AG04450 (cell line): Measurements from ENCODE around the gene EEF2KMT. TPM values are rescaled to one million over a fixed set of nuclear protein-coding genes. Genes with fewer than 3 reads are reported as not detected.
"Not testable (repeated sequence)": the region's sequence is repeated elsewhere in the genome, so short reads cannot be mapped to it uniquely, and the experiment has no call there.

Experiments used
- CTCF ChIA-PET: fragments of 300-600, 350-600 bp; formaldehyde crosslinking; extraction: SDS; loops from one replicate; lab custom pipeline; 2022; ENCODE audit warnings: antibody characterized with exemption, inconsistent platforms; lab: Charles Lee
- POLR2A ChIA-PET: fragments of 350-600 bp; formaldehyde crosslinking; extraction: SDS; loops from one replicate; lab custom pipeline; 2021; ENCODE audit warnings: antibody characterized with exemption, inconsistent platforms; lab: Yijun Ruan, JAX
- DNase-seq: peaks from one replicate; pipeline ENCODE4 v3.0.0-alpha.2; 2011; ENCODE audit warnings: low read depth, low spot score
- H3K27ac ChIP-seq: one replicate; pipeline ENCODE4 v1.5.1; 2012; ENCODE audit warnings: low read depth, low read length, control low read depth
- H3K27me3 ChIP-seq: one replicate; pipeline ENCODE4 v1.6.0; 2012; ENCODE audit warnings: low read length; ENCODE audit not compliant: control insufficient read depth, insufficient read depth
- H3K4me3 ChIP-seq: 2 replicates; pipeline ENCODE4 v1.5.1; 2011; ENCODE audit warnings: mild to moderate bottlenecking, low read depth, low read length, control low read depth
- H3K9me3 ChIP-seq: 2 replicates; pipeline ENCODE4 v1.5.1; 2012; ENCODE audit warnings: low read length; ENCODE audit not compliant: control insufficient read depth, insufficient read depth
- polyA minus RNA-seq: library from RNA; depleted of rRNA, polyadenylated mRNA; stranded (reverse); fragments of >200 nt; gene quantifications from 2 replicates; pipeline ENCODE4 v1.2.3, GENCODE V29; 2011; rRNA and poly(A)+ RNA removed
- polyA plus RNA-seq: library from polyadenylated mRNA; depleted of rRNA; stranded (reverse); fragments of >200 nt; gene quantifications from 2 replicates; pipeline ENCODE4 v1.2.3, GENCODE V29; 2011; rRNA removed
- TF ChIP-seq, protein P1 (sequence below): IDR thresholded peaks from 2 replicates; pipeline ENCODE4 v1.5.1; 2011; ENCODE audit warnings: low read depth, low read length, control low read depth, inconsistent platforms

EEF2KMT gene, protein sequence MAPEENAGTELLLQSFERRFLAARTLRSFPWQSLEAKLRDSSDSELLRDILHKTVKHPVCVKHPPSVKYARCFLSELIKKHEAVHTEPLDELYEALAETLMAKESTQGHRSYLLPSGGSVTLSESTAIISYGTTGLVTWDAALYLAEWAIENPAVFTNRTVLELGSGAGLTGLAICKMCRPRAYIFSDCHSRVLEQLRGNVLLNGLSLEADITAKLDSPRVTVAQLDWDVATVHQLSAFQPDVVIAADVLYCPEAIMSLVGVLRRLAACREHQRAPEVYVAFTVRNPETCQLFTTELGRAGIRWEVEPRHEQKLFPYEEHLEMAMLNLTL
- 6.1 and 8.2 TPM in 2 replicates for polyA plus RNA-seq
- 3.8 and 7.2 TPM in 2 replicates for polyA minus RNA-seq

GRCh38 chr16:5097470-5098220, at the start of gene EEF2KMT:
Gene EEF2KMT, minus strand, starts transcription at chr16:5097795. Its CDS starts 56 bp downstream, at chr16:5097739.
- CTCF ChIA-PET, H3K27me3 ChIP-seq, H3K9me3 ChIP-seq: not testable (repeated sequence)
- H3K27ac ChIP-seq: peak within 1 kb of the TSS; percentile 31
- DNase-seq: peak; percentile 99
- POLR2A ChIA-PET: interaction anchor here (0.6 to 1.2 kb wide), 3 partner anchors 25 to 198 kb away, joined by 3 to 5 read pairs (median 4); partner anchors contain the start of gene NAGPA
- H3K4me3 ChIP-seq: peak within 1 kb of the TSS; percentile 75

DNA sequence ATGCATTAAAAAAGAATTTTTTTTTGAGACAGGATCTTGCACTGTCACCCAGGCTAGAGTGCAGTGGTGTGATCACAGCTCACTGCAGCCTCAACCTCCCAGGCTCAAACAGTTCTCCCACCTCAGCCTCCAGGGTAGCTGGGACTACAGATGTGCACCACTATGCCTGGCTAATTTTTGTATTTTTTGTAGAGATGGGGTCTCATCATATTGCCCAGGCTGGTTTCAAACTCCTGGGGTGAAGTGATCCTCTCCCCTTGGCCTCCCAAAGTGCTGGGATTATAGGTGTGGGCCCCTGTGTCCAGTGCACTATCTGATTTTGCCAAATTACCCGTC, 47.0 kb upstream of the EEF2KMT start:
- H3K27ac ChIP-seq, POLR2A ChIA-PET: not testable (repeated sequence)

DNA sequence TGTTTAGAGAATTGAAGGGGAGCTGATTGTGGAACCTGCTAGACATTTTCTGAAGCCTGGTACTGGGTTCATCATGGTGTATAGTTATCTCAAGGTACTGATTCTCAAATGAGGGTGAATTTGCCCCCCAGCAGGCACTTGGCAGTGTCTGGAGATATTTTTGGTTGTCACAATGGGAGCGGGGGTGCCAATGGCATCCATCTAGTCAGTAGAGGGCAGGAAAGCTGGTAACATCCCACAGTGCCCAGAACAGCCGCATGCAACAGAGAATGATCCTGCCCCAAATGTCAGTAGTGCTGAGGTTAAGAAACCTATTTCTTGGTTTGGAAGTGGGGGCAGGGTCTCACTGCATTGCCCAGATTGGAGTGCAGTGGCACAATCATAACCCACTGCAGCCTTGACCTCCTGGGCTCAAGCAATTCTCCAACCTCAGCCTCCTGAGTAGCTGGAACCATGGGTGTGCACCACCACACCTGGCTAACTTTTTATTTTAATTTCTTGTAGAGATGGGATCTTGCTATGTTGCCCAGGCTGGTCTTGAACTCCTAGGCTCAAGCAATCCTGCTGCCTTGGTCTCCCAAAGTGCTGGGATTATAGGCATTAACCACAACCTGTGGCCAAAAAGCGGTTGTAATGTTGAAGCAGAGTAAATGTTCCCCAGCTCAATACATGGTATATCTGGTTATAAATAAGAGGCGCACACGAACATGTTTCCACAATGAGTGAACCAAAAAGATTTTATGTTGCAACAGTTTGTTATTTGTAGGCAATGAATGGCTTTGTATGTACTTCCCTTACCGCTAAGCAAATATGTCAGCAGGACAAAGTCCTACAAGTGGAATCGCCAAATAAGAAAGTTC, 46.4 kb upstream of the EEF2KMT start:
- Histone ChIP-seq H3K4me3 (no peak overlapping the region), H3K9me3 (peaks cover 5% of the 10 kb centered on the region; the same call in 1 of the 2 replicates), H3K27ac (no peak overlapping the region), H3K27me3 (no peaks in the 10 kb centered on the region)
- no peak for DNase-seq
- POLR2A ChIA-PET: no interaction called here
- TF ChIP-seq, protein P1, sequence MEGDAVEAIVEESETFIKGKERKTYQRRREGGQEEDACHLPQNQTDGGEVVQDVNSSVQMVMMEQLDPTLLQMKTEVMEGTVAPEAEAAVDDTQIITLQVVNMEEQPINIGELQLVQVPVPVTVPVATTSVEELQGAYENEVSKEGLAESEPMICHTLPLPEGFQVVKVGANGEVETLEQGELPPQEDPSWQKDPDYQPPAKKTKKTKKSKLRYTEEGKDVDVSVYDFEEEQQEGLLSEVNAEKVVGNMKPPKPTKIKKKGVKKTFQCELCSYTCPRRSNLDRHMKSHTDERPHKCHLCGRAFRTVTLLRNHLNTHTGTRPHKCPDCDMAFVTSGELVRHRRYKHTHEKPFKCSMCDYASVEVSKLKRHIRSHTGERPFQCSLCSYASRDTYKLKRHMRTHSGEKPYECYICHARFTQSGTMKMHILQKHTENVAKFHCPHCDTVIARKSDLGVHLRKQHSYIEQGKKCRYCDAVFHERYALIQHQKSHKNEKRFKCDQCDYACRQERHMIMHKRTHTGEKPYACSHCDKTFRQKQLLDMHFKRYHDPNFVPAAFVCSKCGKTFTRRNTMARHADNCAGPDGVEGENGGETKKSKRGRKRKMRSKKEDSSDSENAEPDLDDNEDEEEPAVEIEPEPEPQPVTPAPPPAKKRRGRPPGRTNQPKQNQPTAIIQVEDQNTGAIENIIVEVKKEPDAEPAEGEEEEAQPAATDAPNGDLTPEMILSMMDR: no peak
- CTCF ChIA-PET: no interaction called here

More for the DNA sequence above, 47.0 kb upstream of the EEF2KMT start:
- H3K9me3 ChIP-seq, CTCF ChIA-PET, DNase-seq, H3K27me3 ChIP-seq, H3K4me3 ChIP-seq: not testable (repeated sequence)

- CTCF ChIA-PET, H3K27ac ChIP-seq, DNase-seq, POLR2A ChIA-PET, H3K27me3 ChIP-seq, H3K9me3 ChIP-seq, H3K4me3 ChIP-seq: not testable (repeated sequence)
Measured at GRCh38 chr16:5140151-5140550, 42.6 kb upstream of the EEF2KMT start.

DNA sequence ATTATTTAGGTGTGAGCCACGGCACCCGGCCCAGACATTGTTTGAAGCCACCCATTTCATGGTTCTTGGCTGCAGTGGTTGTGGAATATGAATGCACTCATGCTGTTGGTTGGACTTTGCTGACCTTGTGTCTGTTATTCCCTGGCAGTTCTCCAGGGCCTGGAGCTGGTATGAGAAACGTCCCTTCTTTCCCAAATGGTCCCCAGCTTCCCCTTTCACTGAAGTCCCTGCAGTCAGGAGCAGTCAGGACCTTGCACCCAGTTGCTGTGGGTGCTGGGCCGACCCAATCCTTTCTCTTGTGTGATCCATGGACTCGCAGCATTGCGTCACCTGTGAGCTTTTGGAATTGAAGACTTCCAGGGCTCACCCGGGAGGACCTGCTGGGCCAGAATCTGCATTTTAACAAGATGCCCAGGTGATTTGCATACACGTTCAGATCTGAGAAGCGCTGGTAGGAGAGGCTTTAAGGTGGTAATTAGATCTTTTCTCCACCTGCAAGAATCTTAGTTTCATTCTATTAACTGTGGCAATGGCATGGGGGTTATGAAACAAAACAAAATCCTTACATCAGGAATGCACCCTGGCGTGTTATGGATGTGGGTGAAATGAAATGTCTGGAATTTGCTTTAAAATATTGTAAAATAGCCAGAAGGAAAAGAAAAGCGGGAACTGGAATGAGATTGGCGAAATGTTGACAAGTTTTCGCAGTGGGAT, 37.3 kb upstream of the EEF2KMT start:
- H3K4me3 ChIP-seq, POLR2A ChIA-PET, CTCF ChIA-PET, H3K27ac ChIP-seq, DNase-seq, H3K27me3 ChIP-seq, H3K9me3 ChIP-seq: not testable (repeated sequence)

- CTCF ChIA-PET: not testable (repeated sequence)
Measured at GRCh38 chr16:5132915-5133600, 35.5 kb upstream of the EEF2KMT start.

GRCh38 chr16:5131467-5132004, 33.9 kb upstream of the EEF2KMT start:
- H3K27me3 ChIP-seq, POLR2A ChIA-PET, H3K27ac ChIP-seq, H3K9me3 ChIP-seq, CTCF ChIA-PET, H3K4me3 ChIP-seq, DNase-seq: not testable (repeated sequence)

More at GRCh38 chr16:5132915-5133600, 35.5 kb upstream of the EEF2KMT start:
- DNase-seq, H3K4me3 ChIP-seq, H3K9me3 ChIP-seq, H3K27ac ChIP-seq, H3K27me3 ChIP-seq, POLR2A ChIA-PET: not testable (repeated sequence)

DNA sequence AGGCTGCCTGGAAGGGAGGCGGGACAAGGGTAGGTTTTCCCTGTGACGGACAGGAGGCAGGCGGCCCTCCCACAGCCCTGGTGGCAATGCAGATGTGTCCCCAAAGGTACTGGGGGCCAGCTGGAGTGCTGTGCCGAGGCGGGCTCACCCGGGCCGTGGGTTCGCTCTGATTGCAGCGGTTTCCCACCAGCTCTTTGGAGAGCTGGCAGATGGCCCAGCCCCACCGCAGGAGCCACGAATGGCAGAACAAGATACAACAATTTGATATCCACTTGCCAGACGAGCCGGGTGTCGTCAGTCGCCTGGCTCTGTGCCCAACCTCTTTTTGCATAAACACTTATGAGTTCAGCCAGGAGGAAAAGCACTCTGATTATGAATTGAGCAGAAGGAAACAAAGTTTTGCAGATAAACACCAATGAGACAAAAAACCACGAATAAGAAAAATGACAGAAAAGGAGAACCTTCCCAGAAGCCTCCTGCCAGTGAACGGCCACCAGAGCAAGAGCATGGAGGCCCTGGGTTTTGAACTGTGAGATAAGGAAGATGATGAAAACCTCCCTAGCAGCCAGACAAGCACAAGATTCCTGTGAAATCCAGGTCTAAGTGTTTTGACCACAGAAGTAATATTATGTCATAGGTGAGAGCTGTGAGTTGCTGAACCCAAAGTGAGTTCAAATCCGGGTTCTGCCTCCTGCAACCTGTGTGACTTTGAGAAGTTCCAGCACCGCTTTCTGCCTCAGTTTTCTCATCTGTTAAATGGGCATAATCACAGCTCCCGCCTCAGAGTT, 19.9 kb upstream of the EEF2KMT start:
- CTCF ChIA-PET, H3K9me3 ChIP-seq, H3K4me3 ChIP-seq, POLR2A ChIA-PET, DNase-seq, H3K27me3 ChIP-seq, H3K27ac ChIP-seq: not testable (repeated sequence)

GRCh38 chr16:5116780-5117295, 19.2 kb upstream of the EEF2KMT start:
- DNase-seq, CTCF ChIA-PET, H3K4me3 ChIP-seq, POLR2A ChIA-PET, H3K27ac ChIP-seq, H3K27me3 ChIP-seq, H3K9me3 ChIP-seq: not testable (repeated sequence)
